ENCODE data around the gene PRXL2B. TPM values are rescaled to one million over a fixed set of nuclear protein-coding genes. Genes with fewer than 3 reads are reported as not detected.
"Not testable (repeated sequence)": the region's sequence is repeated elsewhere in the genome, so short reads cannot be mapped to it uniquely, and the experiment has no call there.

Gene PRXL2B
- total RNA-seq, 1 experiment from 2014 or later, result 21.5 TPM

GRCh38 chr1:2550309-2550861 is 36.2 kb upstream of the PRXL2B start:
- DNase-seq (ENCODE audit: low read depth), result not testable (repeated sequence)

DNA sequence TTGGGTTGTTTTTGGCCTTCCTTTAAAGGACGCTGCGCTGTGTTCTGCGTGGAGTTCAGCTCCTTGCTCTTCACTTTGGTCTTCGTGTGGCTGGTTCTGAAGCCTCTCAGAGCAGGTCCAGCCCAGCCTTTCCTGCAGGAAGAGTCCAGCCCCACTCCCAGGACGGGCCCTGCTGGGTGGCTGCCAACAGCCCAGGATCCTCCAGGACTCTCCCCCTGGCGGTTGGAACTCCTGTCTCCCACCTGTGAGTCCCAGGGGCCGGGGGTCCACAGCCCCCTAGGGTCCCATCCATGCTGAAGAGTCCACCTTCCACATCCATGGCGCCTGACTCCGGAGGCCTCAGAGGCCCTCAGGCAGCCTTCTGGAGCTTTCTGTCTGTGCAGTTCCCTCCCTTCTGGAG is 35.0 kb upstream of the PRXL2B start:
- DNase-seq (ENCODE audit: low read depth), result not testable (repeated sequence)

GRCh38 chr1:2552189-2552588 is 34.4 kb upstream of the PRXL2B start:
- no peak for DNase-seq (ENCODE audit: low read depth)

DNA sequence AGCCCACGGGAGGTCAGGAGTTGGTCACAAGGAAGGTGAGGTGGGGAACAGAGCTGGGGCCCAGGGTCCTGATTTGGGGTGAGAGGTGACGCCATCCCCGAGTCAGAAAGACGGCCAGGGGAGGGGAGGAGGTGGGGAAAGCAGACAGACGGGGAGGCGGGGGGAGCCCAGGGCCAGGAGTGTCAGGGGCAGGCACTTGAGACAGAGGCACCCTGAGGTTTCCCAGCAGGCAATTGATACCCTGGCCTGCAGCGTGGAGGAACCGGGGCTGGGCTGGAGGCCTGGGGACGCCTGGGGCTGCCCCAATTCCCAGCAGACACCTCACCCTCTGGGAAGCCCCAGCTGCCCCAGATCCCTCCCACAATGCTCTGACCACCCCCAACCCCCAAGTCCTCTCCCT is 33.5 kb upstream of the PRXL2B start:
- DNase-seq (ENCODE audit: low read depth), result not testable (repeated sequence)

GRCh38 chr1:2553871-2554620 is 32.5 kb upstream of the PRXL2B start:
- no peak for DNase-seq (ENCODE audit: low read depth)

GRCh38 chr1:2554621-2555387 is 31.8 kb upstream of the PRXL2B start:
- peak; percentile 24 for DNase-seq (ENCODE audit: low read depth)

GRCh38 chr1:2555634-2556276 is 30.8 kb upstream of the PRXL2B start:
- peak; percentile 64 for DNase-seq (ENCODE audit: low read depth)

DNA sequence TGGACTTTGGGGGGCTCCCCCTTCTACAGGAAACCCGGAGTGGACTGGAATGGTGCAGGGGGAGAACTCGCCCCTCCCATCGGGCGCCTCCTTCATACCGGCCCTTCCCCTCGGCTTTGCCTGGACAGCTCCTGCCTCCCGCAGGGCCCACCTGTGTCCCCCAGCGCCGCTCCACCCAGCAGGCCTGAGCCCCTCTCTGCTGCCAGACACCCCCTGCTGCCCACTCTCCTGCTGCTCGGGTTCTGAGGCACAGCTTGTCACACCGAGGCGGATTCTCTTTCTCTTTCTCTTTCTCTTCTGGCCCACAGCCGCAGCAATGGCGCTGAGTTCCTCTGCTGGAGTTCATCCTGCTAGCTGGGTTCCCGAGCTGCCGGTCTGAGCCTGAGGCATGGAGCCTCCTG is 30.3 kb upstream of the PRXL2B start, which contains the start of gene TNFRSF14:
TNFRSF14 (plus strand) TSS at position 95 of the 401 bp plus-strand sequence; CDS start at position 389, 294 bp downstream.
- peak; percentile 62 for DNase-seq (ENCODE audit: low read depth)

DNA sequence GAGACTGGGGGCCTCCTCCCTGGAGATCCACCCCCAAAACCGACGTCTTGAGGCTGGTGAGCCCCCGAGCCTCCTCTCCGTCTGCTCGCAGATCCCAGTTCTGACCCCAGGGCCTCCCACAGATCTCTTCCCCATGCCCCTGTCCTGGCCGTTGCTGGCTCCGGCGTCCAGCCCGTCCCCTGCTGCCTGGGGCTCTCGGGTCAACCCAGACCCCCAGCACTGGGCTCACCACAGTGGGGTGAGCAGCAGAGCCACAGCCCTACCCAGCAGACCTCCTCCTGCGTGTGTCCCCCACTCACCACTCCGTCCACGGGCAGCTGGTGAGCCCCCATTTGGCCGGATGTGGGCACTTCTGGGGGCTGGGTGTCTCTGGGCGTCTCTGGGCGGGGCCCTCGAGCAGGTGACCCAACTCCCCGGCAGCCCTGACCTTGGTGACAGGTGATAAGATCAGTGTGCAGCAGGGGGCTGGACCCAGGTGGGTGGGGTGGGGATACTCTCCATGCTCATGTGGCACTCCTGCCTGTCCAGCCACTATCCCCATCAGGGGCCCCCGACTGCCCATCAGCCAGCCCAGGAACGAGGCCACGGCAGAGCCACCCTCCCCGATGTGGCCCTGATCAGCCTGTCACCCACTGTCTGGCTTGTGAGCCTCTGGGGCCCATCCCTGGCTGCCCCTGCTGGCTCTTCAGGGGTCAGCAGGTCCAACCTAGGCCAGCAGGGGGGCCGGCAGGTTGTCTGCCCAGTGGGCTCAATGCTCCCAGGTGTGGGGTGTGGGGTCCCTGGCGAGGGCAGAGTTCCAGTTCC is 29.7 kb upstream of the PRXL2B start:
- DNase-seq (ENCODE audit: low read depth), result no peak

DNA sequence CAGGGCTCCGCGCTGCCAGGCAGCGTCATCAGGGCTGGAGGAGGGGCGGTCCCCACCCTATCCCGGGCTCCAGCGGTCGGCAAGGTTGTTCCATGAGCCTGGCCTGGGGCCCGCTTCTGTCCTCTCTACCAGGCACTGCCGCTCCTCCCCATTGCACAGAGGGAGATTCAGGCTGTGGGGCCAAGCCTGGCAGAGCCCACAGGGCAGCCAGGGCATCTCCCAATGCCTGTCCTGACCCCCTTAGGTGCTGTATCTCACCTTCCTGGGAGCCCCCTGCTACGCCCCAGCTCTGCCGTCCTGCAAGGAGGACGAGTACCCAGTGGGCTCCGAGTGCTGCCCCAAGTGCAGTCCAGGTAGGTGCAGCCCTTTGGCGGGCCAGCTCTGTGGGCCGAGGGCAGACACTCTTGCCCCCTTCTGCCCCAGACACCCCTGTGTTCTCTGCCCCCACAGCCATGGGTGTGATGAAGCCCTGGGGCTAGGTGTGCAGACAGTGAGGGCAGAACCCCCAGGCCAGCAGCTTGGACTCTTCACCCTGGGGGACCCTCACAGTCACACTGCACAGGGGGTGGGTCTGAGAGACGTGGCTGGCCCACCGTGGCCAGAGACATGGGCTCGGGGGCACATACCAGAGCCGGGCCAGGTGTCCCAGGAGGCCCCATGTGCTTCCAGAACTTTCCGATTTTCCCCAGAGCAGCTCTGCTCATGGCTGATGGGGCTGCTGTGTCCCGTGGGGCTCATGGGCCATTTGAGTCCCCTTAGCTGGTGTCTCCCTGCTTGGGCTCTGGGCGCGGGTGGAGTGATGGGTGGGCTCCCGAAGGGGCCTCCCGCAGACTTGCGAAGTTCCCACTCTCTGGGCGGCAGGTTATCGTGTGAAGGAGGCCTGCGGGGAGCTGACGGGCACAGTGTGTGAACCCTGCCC is 28.8 kb upstream of the PRXL2B start:
- DNase-seq (ENCODE audit: low read depth), result no peak

DNA sequence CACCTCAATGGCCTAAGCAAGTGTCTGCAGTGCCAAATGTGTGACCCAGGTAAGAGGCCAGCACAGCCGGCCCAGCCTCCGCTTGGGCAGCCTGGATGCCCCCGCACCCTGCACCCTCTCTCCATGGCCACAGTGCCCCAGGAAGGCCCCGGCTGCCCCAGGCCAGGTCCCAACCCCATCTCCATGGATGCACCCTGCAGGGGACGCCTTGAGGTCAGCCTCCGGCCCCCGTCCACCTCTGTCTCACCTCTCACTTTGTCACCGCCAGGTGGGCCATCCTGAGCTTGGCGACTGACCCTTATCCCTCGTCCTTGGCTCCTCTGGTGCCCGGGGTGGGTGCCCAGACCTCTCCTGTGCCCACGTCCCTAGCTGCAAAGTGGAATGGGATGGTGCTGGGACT is 28.2 kb upstream of the PRXL2B start:
- no peak for DNase-seq (ENCODE audit: low read depth)

- no peak for DNase-seq (ENCODE audit: low read depth)
These were observed 27.7 kb upstream of the PRXL2B start for GRCh38 chr1:2558861-2559260.

GRCh38 chr1:2559509-2560298 is 26.9 kb upstream of the PRXL2B start:
- no peak for DNase-seq (ENCODE audit: low read depth)

GRCh38 chr1:2560299-2561073 is 26.1 kb upstream of the PRXL2B start:
- no peak for DNase-seq (ENCODE audit: low read depth)

DNA sequence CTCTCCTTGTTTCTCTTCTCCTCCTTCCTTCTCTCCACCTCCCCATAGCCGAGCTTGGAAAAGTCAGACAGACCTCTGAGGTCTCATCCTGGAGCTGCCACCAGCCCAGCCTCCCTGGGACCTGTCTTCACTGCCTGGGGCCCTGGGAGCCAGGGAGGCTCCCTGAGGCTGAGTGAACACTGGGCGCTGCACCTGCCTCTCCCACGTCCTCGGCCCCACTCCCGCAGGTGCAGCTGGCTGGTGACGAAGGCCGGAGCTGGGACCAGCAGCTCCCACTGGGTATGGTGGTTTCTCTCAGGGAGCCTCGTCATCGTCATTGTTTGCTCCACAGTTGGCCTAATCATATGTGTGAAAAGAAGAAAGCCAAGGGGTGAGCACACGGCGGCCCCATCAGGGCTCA is 25.1 kb upstream of the PRXL2B start:
- DNase-seq (ENCODE audit: low read depth), result no peak

DNA sequence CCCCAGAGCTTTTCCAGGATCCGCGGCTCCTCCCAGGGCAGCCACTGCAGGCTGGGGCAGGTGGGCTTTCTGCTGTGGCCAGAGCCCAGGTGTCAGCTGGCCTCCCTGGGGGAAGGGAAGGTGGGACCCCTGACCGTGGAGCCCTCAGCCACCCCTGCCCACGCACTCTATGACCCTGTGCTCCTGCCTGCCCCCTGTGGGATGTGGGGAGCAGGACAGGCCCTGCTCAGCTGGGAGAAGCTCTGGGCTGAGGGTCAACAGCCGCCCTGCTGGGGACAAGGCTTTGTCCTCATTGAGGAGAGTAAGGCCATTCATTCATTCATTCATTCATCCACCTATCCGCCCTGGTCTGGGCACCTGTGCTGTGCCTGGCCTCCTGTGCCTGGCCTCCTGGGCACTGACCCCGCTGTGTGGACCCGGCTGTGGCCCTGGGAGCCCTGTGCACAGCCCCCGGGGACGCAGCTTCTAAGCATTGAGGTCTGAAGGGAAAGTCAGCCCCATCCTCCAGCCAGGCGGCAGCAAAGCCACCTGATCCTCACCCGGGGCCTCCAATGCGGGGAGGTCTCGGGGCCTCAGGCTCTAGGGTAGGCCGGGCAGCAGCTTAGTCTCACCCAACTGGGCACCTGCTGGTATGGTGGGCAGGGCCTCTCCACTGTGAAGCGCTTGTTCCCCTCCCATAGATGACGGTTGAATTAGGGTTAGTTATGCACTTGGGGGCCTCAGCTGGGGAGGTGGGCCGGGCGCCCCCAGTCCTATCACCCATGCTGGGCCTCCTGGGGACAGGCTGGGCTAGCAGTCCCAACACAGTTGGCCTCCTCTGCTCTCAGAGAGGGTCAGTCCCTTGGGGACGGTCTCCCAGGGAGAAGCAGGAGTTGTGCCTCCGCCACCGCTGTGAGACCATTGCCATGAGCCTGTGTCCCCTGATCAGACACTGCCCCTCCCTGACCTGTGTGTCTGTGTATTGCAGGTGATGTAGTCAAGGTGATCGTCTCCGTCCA is 24.4 kb upstream of the PRXL2B start:
- no peak for DNase-seq (ENCODE audit: low read depth)

DNA sequence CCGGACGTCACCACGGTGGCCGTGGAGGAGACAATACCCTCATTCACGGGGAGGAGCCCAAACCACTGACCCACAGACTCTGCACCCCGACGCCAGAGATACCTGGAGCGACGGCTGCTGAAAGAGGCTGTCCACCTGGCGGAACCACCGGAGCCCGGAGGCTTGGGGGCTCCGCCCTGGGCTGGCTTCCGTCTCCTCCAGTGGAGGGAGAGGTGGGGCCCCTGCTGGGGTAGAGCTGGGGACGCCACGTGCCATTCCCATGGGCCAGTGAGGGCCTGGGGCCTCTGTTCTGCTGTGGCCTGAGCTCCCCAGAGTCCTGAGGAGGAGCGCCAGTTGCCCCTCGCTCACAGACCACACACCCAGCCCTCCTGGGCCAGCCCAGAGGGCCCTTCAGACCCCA is 23.4 kb upstream of the PRXL2B start:
- no peak for DNase-seq (ENCODE audit: low read depth)

All from RPMI7951 (cell line).